NCI-H1092 treated with DMSO at 0.1 percent for 48 hours (cell line): ENCODE results near the gene LIPT2.
A peak's percentile ranks its signal among the peaks of the same experiment; 100 is the strongest.
"Not testable (repeated sequence)": the region's sequence is repeated elsewhere in the genome, so short reads cannot be mapped to it uniquely, and the experiment has no call there.

ENCODE experiments used
- DNase-seq: peaks from one replicate; lab custom pipeline; 2025; lab: John Stamatoyannopoulos, UW

Gene LIPT2

GRCh38 chr11:74492974-74493790 lies at the start of gene LIPT2:
TSS of gene LIPT2 (minus strand) at chr11:74493724. CDS start at chr11:74493703, 21 bp downstream.
- peak; percentile 98 for DNase-seq

- DNase-seq, result no peak
These were observed 47.9 kb upstream of the LIPT2 start for GRCh38 chr11:74541466-74541865.

DNA sequence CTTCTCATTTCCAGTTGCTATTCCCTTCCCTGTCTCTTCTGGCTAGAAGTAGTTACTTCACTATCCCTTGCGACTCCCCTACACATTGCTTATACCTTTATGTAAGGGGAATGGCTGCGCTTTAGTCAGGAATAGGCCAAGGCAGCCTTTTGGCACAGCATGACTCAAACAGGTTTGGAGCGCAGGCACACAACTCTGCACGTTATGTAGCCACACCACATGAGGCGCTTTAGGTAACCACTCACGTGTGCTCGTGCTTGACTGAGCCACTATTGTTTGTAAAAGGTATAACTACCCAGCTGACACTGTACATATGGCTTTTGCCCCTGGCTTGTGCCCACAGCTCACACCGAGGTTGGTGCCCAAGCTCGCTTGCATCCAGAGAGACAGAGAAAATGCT lies 46.7 kb upstream of the LIPT2 start:
- no peak for DNase-seq

- DNase-seq, result no peak
These were observed 45.2 kb upstream of the LIPT2 start for GRCh38 chr11:74538680-74539079.

DNA sequence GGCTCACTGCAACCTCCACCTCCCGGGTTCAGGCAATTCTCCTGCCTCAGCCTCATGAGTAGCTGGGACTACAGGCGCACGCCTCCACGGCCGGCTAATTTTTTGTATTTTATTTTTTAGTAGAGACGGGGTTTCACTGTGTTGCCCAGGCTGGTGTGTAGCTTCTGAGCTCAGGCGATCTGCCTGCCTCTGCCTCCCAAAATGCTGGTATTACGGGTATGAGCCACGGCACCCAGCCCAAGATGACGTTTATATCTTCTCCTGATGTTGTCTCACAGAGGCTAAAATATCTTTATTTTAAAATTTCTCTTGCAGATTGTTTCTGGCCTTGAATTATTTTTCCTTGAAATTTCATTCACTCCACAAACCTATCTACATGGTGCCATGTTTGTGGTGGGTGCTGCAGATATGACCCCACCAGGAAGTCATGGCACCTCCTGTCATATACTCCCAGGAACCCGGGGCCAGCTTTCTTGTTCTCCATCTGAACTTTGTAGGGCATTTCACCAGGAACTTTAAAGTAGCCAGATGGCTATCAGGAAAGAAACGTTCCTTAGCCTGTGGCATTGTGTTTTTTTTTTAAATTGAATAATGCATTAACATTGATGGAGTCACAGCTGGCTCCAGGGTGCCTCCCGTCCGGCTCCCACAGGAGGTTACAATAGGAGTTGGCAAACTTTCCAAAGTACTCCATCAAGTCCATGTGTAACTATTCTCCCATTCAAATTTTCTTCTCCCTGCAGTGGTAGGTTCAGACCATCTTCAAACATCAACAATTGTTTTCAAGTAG lies 42.0 kb upstream of the LIPT2 start:
- no peak for DNase-seq

- DNase-seq, result not testable (repeated sequence)
These were observed 41.4 kb upstream of the LIPT2 start for GRCh38 chr11:74534946-74535275.

GRCh38 chr11:74534216-74534945 lies 40.9 kb upstream of the LIPT2 start:
- DNase-seq, result no peak

GRCh38 chr11:74533421-74533820 lies 39.9 kb upstream of the LIPT2 start:
- DNase-seq, result no peak

DNA sequence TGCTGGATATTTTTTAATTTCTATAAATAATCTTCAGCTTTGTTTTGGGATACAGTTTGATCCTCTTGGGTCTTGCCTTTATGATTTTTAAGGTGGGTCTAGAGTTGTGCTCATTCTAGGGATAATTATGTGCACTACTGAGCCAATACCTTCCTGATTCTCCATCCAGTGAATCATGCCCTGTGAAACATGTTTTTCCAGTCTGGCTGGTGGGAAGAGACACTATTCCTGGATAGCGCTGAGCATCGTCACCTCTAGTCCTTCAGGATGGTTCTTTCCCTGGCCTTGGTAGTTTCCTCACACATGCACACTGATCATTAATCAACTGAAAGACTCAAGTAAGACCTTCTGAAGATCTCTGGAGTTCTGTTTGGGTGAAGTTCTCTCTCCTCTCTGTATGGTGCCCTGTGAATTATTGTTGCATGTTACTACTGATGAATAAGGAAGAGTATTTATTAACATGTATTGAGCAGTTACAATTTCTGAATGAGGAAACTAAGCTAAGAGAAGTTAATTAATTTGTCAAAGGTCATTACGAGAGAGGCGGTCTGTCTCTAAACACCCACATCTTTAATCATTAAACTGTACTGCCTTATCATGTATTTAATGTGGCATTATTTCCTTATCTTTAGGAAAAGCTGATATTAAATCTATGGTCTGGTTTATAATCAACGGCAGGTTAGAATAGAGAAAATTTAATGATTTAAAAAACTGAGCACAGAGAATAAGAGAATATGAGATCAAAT lies 39.1 kb upstream of the LIPT2 start:
- no peak for DNase-seq

- DNase-seq, result no peak
These were observed 31.5 kb upstream of the LIPT2 start for GRCh38 chr11:74524978-74525377.

- DNase-seq, result no peak
These were observed 31.0 kb upstream of the LIPT2 start for GRCh38 chr11:74524501-74524900.

DNA sequence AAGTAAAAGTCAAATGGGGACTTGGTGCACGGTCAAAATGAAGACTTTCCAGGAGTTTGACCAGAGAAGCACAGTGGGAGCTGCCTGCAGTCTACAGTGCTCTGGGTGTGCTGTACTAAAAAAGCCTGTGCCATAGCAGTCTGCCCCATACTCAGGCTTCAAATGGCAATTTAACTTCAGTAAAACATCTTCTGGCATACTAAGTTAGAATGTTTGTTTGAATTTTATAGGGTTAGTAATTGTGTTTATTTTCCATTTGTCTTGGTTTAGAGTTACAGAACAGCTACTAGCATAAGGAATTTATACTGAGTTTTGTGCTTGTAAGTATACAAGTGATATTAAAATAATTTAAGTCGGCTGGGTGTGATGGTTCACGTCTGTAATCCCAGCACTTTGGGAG lies 29.3 kb upstream of the LIPT2 start:
- no peak for DNase-seq

- DNase-seq, result no peak
These were observed 28.2 kb upstream of the LIPT2 start for GRCh38 chr11:74521666-74522252.

DNA sequence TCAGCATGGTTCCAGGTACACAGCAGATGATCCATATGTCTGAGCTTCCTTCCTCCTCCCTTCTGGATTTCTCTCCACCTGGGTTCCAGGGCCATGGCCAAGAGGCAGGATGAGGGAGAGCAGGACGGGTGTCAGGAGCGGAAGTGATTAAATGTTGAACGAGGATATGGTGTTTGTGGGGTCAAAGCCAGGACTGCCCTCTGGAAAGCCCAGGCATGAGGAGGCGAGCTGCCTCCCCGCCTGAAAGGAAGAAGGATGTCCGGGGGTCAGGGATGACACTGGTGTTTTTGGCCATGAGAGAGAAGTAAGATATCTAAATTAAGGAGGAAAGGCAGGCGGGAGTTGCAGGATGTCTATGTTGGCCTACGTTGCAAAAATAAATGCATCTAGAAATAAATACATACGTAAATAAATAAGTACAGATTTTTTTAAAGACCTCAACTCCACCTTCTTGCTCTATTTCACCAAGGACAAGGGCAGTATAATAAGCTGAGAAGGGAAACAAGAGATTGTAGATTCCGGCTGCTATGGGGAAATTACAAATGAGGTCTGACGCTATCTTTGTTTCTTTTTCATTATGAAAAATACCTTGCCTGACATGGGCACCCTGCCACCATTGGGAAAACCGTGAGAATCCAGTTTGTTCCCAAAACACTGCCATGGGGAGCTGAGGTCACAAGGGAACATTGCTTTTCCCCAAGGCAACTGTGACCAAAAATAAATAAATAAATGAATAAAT lies 27.6 kb upstream of the LIPT2 start:
- DNase-seq, result no peak

DNA sequence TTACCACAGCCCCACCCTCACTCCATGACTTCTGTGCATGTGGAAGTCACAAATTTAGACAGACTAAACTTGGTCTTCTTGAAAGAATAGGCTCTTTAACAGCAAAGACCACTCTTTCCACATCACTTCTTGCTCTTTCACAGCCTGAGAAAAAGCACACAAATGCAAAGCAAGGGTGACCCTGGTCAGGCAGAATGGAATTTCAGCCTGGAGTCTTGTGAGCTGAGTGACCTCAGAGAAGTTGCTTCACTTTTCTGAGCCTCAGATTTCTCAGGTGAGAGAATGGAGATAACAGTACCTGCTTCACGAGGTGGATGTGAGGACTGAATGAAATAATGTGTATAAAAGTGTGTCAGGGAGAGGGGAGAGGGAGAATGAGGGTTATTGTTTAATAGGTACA lies 26.8 kb upstream of the LIPT2 start:
- no peak for DNase-seq

DNA sequence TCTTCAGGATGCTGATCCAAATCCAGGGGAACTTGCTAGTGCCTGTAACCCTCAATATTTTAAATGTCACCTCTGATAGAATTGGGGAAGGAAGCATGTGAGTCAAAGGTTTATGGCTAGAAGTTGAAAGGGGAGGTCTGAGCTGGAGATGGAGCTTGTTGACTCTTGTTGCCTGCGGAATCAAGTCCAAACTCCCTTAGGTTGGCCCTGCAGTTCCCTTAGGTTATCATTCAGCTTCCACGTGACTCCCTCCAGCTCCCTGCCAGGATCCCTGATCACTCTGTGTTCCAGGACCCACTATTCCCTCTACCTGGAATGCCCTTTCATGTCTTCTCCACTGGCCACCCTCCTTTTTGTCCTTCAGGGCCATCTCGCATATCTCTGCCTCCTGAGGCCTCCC lies 26.2 kb upstream of the LIPT2 start:
- DNase-seq, result no peak

DNA sequence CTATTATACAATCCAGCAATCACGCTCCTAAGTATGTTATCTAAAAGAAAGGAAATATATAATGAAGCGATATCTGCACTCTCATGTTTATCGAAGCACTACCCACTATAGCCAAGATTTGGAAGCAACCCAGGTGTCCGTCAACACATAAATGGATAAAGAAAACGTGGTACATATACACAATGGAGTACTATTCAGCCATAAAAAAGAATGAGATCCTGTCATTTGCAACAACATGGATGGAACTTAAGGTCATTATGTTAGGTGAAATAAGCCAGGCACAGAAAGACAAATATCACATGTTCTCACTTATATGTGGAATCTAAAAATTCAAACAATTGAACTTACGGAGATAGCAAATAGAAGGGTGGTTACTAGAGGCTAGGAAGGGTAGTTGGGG lies 24.1 kb upstream of the LIPT2 start:
- not testable (repeated sequence) for DNase-seq

- no peak for DNase-seq
These were observed 14.1 kb upstream of the LIPT2 start for GRCh38 chr11:74507582-74507981.

GRCh38 chr11:74506823-74507222 lies 13.3 kb upstream of the LIPT2 start:
- no peak for DNase-seq

DNA sequence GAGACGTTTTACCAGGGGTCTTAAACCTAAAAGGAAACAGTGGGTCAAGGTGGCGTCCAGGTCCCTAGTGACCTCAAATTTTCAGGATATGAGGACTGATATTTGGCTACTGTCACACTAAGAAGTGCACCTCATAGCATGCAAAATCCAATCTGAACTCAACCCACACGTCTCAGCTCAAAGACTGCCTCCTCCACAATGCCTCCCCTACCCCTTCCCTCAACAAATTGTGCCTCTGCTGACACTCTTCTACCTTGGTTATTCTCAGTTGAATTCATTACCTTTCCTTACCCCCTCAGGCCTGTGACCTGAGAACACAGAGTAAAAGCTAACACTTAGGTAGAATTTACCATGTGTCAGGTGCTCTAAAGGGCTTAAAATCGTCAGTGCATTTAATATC lies 12.4 kb upstream of the LIPT2 start:
- DNase-seq, result no peak

- no peak for DNase-seq
These were observed 10.7 kb upstream of the LIPT2 start for GRCh38 chr11:74504100-74504691.
